Keratinocyte (primary cell): ENCODE data around the gene GYG2. TPM values are rescaled to one million over a fixed set of nuclear protein-coding genes. Genes with fewer than 3 reads are reported as not detected.

Experiments used
- DNase-seq: peaks from one replicate; pipeline ENCODE4 v3.0.0-alpha.2; 2011; ENCODE audit warnings: low read depth, missing footprints, low spot score
- FAIRE-seq: peaks from 2 replicates; lab custom pipeline; 2011; peaks lifted over from hg19 to GRCh38; lab: Jason Lieb, UNC
- H2AFZ ChIP-seq: 2 replicates; pipeline ENCODE4 v1.6.0; 2012; ENCODE audit warnings: low read length, control low read depth, inconsistent platforms; ENCODE audit not compliant: control insufficient read depth
- H3K27ac ChIP-seq: 2 replicates; pipeline ENCODE4 v1.5.1; 2011; ENCODE audit warnings: low read length; ENCODE audit not compliant: control insufficient read depth, insufficient read depth
- H3K27me3 ChIP-seq: 3 replicates; pipeline ENCODE4 v1.6.0; 2011; ENCODE audit warnings: low read length; ENCODE audit not compliant: control insufficient read depth, insufficient read depth; ENCODE audit errors: extremely low read depth
- H3K36me3 ChIP-seq, 2 experiments: 2 replicates in 1 of 2; 3 replicates in 1 of 2; pipeline ENCODE4 v1.5.1; 2011; ENCODE audit warnings: low read length in 2 of 2, mild to moderate bottlenecking in 1 of 2; ENCODE audit not compliant: control insufficient read depth in 2 of 2, insufficient read depth in 2 of 2; ENCODE audit errors: extremely low read depth in 1 of 2
- H3K4me1 ChIP-seq: 3 replicates; pipeline ENCODE4 v1.5.1; 2011; ENCODE audit warnings: low read length; ENCODE audit not compliant: control insufficient read depth, insufficient read depth; ENCODE audit errors: extremely low read depth
- H3K4me2 ChIP-seq: 3 replicates; pipeline ENCODE4 v1.6.0; 2011; ENCODE audit warnings: low read depth, low read length; ENCODE audit not compliant: control insufficient read depth, insufficient read depth; ENCODE audit errors: extremely low read depth
- H3K4me3 ChIP-seq, 3 experiments: fragments of 200-600 bp in 1 of 3; sonication (generic) in 1 of 3; 2 replicates in 2 of 3; 3 replicates in 1 of 3; pipeline ENCODE4 v1.5.1; 2011 to 2016; ENCODE audit warnings: low read length in 3 of 3, mild to moderate bottlenecking in 3 of 3, control low read depth in 2 of 3, inconsistent platforms in 1 of 3, low read depth in 1 of 3, mixed read lengths in 1 of 3, mixed run types in 1 of 3, moderate library complexity in 1 of 3; ENCODE audit not compliant: control insufficient read depth in 2 of 3, insufficient read depth in 2 of 3; ENCODE audit errors: extremely low read depth in 1 of 3
- H3K79me2 ChIP-seq: 2 replicates; pipeline ENCODE4 v1.6.0; 2012; ENCODE audit warnings: low read length; ENCODE audit not compliant: control insufficient read depth, insufficient read depth
- H3K9ac ChIP-seq: 3 replicates; pipeline ENCODE4 v1.6.0; 2011; ENCODE audit warnings: low read length; ENCODE audit not compliant: control insufficient read depth, insufficient read depth; ENCODE audit errors: extremely low read depth
- H3K9me1 ChIP-seq: 3 replicates; pipeline ENCODE4 v1.6.0; 2011; ENCODE audit warnings: low read length; ENCODE audit not compliant: control insufficient read depth, insufficient read depth; ENCODE audit errors: extremely low read depth
- H3K9me3 ChIP-seq: 2 replicates; pipeline ENCODE4 v1.5.1; 2012; ENCODE audit warnings: low read depth, low read length; ENCODE audit not compliant: control insufficient read depth
- H4K20me1 ChIP-seq: 3 replicates; pipeline ENCODE4 v1.6.0; 2011; ENCODE audit warnings: low read length; ENCODE audit not compliant: control insufficient read depth, insufficient read depth; ENCODE audit errors: extremely low read depth
- CTCF ChIP-seq, 3 experiments: IDR thresholded peaks in 1 of 3; conservative IDR thresholded peaks in 1 of 3; optimal IDR thresholded peaks in 1 of 3; 2 replicates in 2 of 3; 3 replicates in 1 of 3; pipeline versions ENCODE3 to v1.5.1; 2011; ENCODE audit warnings: low read length in 3 of 3, mild to moderate bottlenecking in 3 of 3, moderate library complexity in 2 of 3, control low read depth in 1 of 3, inconsistent platforms in 1 of 3; ENCODE audit not compliant: insufficient read depth in 2 of 3; ENCODE audit errors: extremely low read depth in 1 of 3
- EZH2 ChIP-seq: IDR thresholded peaks from one replicate; pipeline ENCODE4 v1.6.1; 2012; ENCODE audit warnings: inconsistent platforms, mild to moderate bottlenecking, low read length, moderate library complexity
- dilution Hi-C: fragments of 300-500 bp; cut with MboI; formaldehyde crosslinking; loops from one replicate; pipeline ENCODE4 v1.7.0; 2020; ENCODE audit warnings: low sequenced_read_pairs; ENCODE audit not compliant: extremely low pct_ligation_motif_present
- polyA plus RNA-seq, 5 experiments: library from polyadenylated mRNA; depleted of rRNA in 3 of 5; stranded (reverse) in 3 of 5; stranded (forward) in 1 of 5; unstranded in 1 of 5; fragments of >200 nt; gene quantifications; 1 replicate in 1 of 5; 2 replicates in 3 of 5; 3 replicates in 1 of 5; pipeline versions ENCODE4 v1.2.1 to v1.2.3, GENCODE V29; 2011 to 2012; ENCODE audit warnings: missing spikeins in 2 of 5, low read depth in 1 of 5, low replicate concordance in 1 of 5

GYG2 gene
- polyA plus RNA-seq, 1 donor (not counting 4 experiments of a cell fraction or from before 2014, with no cell fraction given): not detected

- Histone ChIP-seq H3K4me2 (no peak overlapping the region), H3K4me1 (peaks cover 18% of the 10 kb centered on the region), H3K9me1 (no peaks in the 10 kb centered on the region), H3K27ac (no peak overlapping the region), H2AFZ (no peak overlapping the region), H3K36me3 (no peaks in the 10 kb centered on the region), H3K9me3 (peaks cover 4% of the 10 kb centered on the region), H3K9ac (no peak overlapping the region), H4K20me1 (no peaks in the 10 kb centered on the region), H3K4me3 (no peak overlapping the region), H3K27me3 (no peaks in the 10 kb centered on the region), H3K79me2 (no peaks in the 10 kb centered on the region)
- FAIRE-seq (no peak), DNase-seq (no peak)
- TF ChIP-seq EZH2 (no peak), CTCF (optimal IDR thresholded peaks at IDR 0.05 in 1 of 3, IDR thresholded peaks at IDR 0.05 in 1 of 3, conservative IDR thresholded peaks at IDR 0.05 in 1 of 3; ENCODE audit: extremely low read depth in 1 of 3, insufficient read depth in 2 of 3, low read length in 3 of 3) (no peak)
- dilution Hi-C loops: no loop called here
Observed at GRCh38 chrX:2901367-2902036, 72.8 kb downstream of the GYG2 start.

GRCh38 chrX:2902841-2903240 lies 74.1 kb downstream of the GYG2 start:
- H3K4me2 ChIP-seq: no peak overlapping the region
- H3K9ac ChIP-seq: no peak overlapping the region
- H4K20me1 ChIP-seq: no peaks in the 10 kb centered on the region
- H3K27ac ChIP-seq: no peak overlapping the region
- peaks cover 4% of the 10 kb centered on the region for H3K9me3 ChIP-seq
- H3K4me1 ChIP-seq: peaks cover 11% of the 10 kb centered on the region
- H3K79me2 ChIP-seq: no peaks in the 10 kb centered on the region
- TF ChIP-seq EZH2: no peak
- no peaks in the 10 kb centered on the region for H3K27me3 ChIP-seq
- H2AFZ ChIP-seq: no peak overlapping the region
- FAIRE-seq (no peak), DNase-seq (no peak)
- no peak overlapping the region for H3K4me3 ChIP-seq
- H3K36me3 ChIP-seq: no peaks in the 10 kb centered on the region
- no peaks in the 10 kb centered on the region for H3K9me1 ChIP-seq
- dilution Hi-C loops: no loop called here

DNA sequence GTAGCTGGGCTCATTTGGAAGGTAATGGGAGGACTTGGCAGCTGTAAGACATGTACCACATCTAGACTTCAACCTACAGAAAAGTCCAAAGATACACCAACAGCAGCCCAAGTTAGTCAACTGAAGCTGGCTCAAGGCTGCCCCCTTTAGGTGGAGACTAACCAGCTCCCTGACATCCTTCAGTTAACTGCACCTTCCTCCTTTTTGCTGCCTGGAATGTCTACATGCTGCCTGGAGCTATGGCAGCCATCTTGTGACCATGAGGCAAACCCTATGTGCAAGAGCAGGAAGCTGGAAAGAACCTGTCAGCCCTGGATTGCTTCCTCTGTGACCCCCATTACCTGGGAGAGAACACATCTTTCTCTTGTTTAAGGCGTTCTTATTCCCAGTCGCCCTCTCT lies 74.6 kb downstream of the GYG2 start:
- H3K9ac ChIP-seq: no peak overlapping the region
- H3K27me3 ChIP-seq: no peaks in the 10 kb centered on the region

More for the DNA sequence above, 74.6 kb downstream of the GYG2 start:
- Histone ChIP-seq H4K20me1 (no peaks in the 10 kb centered on the region), H3K4me2 (no peak overlapping the region), H3K79me2 (no peaks in the 10 kb centered on the region), H3K4me3 (no peak overlapping the region), H3K27ac (no peak overlapping the region), H3K9me3 (peaks cover 4% of the 10 kb centered on the region), H3K36me3 (no peaks in the 10 kb centered on the region), H3K4me1 (peaks cover 6% of the 10 kb centered on the region), H3K9me1 (no peaks in the 10 kb centered on the region), H2AFZ (no peak overlapping the region)
- no peak for DNase-seq
- no peak for FAIRE-seq
- dilution Hi-C loops: no loop called here
- no peak for TF ChIP-seq EZH2
- TF ChIP-seq CTCF (optimal IDR thresholded peaks at IDR 0.05 in 1 of 3, IDR thresholded peaks at IDR 0.05 in 1 of 3, conservative IDR thresholded peaks at IDR 0.05 in 1 of 3; ENCODE audit: extremely low read depth in 1 of 3, insufficient read depth in 2 of 3, low read length in 3 of 3): peak in 1 of 3 experiments; percentile 22
